ENCODE results near the gene NAT10.
A peak's percentile ranks its signal among the peaks of the same experiment; 100 is the strongest.

Gene NAT10

GRCh38 chr11:34191578-34191977 lies 86.1 kb downstream of the NAT10 start:
- DNase-seq: no peak

- DNase-seq: peak; percentile 7
Measured at GRCh38 chr11:34192481-34193401, 87.3 kb downstream of the NAT10 start.

DNA sequence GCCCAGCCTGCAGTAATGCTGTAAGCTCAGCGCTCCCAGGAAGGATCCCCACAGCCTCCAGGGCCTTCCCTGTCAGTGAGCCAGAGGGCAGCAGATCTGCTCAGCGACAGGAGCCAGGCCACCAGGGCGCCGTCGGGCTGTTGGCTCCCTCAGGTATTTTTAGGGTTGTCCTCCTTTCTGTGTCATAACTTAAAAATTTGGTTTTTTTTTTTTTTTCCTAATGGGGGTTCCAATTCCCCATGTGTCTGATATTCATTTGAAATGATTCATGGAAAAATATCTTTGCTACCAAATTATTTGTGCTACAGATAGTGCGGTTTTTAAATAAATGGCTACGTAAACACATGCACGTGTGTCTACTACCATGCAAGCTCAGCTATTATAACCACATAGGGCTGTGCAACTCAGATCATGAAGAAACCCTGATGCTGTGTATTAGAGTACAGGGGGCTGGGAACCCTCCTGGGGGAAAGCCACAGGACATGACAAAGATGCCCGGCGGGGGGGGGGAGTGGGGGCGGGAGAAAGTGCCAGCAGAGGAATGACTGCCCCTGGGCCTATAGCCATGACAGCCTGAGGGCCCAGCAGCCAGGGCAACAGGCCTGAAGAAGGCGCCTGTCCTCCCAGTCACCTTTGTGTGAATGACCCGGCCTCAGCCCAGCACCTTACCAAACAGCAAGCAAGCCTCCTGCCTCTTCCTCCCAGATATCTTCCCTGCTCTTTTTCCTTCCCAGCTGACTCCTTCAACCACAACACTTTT lies 89.3 kb downstream of the NAT10 start:
- no peak for DNase-seq

Data from DMS53 (cell line).